Cortex of kidney (tissue), 1 donor: Measurements from ENCODE around the gene XRCC1.
"Not testable (repeated sequence)": the region's sequence is repeated elsewhere in the genome, so short reads cannot be mapped to it uniquely, and the experiment has no call there.

ENCODE experiments used
- DNase-seq: peaks from one replicate; lab custom pipeline; 2025; lab: John Stamatoyannopoulos, UW

The XRCC1 gene

DNA sequence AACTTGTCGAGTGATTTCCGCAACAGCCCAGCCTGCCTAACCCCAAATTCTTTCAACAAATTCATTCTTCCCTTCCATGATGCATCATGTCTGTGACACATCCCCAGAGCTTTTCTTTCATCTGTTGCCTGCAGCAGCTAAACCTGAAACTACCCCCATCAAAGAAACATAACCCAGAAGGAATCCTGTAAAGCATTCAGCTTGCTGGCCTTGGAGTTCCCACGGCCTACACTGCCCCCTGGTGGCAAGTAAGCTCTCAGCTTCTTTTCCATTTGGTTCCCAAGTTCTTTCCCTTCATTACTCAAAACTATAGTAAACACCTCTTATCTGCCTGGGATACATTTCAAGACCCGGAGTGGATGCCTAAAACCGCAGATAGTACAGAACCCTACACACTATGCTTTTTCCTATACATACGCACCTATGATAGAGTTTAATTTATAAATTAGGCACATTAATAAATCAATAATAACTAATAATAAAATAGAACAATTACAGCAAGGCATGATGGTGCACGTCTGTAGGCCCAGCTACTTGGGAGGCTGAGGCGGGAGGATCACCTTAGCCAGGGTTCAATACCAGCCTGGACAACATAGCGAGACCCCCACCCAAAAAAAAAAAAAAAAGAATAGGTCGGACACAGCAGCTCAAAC is 55.8 kb downstream of the XRCC1 start:
- DNase-seq, result no peak

DNA sequence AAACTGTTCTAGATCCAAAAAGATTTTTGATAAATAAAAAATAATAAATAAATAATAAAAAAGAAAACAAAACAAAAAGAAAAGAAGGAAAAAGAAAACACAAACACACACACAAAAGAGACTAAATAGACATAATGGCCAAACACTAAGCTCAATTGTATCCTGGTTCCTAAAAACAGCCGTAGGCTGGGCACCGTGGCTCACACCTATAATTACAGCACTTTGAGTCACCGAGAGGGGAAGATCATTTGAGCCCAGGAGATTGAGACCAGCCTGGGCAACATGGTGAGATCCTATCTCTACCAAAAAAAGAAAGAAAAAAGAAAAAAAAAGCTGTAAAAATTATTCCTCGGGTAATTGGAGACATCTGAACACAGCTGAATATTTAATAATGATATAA is 57.3 kb downstream of the XRCC1 start:
- no peak for DNase-seq

DNA sequence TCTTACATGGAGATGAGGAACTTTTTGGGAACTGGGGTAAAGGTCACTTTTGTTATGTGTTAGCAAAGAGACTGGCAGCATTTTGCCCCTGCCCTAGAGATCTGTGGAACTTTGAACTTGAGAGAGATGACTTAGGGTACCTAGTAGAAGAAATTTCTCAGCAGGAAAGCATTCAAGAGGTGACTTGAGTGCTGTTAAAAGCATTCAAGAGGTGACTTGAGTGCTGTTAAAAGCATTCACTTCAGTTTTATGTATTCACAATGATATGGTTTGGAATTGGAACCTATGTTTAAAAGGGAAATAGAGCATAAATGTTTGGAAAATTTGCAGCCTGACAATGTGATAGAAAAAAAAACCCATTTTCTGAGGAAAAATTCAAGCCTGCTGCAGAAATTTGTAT is 62.9 kb downstream of the XRCC1 start:
- not testable (repeated sequence) for DNase-seq

DNA sequence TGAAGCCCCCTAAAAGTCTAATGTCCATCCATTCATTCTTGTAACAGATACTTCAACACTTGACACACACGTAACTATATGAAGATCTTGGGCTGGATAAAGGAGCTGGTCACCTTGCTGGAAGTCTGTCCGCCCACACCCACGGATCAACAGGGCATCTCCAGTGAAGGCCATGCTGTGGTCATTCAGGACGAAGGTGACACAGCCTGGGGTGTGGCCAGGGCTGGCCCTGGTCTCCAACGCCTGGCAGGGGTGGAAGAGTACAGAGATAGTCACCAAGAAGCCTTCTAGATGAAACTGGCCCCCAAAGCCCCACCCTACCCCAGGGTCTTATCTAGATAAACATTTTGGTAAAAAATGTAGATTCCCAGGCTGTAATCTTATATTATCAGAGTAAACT is 64.0 kb downstream of the XRCC1 start:
- no peak for DNase-seq

DNA sequence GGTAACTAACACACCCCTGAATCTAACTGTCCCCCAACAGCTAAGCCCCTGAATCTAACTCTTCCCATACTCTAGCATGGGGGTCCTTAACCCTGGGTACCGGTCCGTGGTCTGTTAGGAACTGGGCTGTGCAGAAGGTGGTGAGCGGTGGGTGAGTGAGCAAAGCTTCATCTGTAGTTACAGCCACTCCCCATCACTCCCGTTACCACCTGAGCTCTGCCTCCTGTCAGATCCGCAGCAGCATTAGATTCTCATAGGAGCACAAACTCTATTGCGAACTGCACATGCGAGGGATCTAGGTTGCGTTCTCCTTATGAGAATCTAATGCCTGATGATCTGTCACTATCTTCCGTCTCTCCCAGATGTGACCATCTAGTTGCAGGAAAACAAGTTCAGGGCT is 64.6 kb downstream of the XRCC1 start:
- no peak for DNase-seq

DNA sequence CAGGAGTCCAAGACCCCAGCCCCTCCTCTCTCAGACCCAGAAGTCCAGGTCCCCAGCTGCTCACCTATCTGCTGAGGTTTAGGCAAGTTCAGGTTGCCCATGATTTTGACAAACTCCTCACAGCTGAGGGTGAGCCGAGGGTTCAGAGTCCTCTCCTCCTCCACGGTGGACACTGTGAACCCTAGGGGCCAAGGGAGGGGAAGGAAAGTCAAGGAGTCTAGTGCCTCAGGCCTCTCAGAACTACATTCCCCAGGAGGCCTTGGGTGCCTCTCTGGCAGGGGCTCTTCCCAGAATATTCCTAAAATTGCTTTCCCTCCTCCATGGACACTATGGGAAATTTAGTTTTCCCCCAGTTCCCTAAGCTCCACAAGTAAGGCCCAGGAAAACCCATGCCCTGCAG is 67.4 kb downstream of the XRCC1 start:
- no peak for DNase-seq

DNA sequence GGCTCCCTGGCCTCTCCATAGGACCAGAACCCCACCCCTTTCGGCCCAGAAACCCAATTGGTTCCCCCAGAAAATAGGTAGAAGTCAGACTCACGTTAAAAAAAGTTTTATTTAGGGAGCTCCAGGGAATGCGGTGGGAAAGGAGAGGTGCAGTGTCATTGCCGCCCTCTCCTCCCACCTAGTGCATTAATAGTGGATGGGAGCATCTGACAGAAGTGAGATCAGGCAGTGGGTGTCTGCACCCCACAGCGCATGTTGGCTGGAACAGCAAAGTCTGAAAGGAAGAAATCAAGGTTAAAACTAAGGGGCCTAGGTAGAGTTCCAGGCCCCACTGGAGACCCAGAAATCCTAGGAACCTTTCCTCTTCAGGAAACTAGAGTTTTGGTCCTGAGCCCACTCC is 68.7 kb downstream of the XRCC1 start:
- DNase-seq, result no peak

DNA sequence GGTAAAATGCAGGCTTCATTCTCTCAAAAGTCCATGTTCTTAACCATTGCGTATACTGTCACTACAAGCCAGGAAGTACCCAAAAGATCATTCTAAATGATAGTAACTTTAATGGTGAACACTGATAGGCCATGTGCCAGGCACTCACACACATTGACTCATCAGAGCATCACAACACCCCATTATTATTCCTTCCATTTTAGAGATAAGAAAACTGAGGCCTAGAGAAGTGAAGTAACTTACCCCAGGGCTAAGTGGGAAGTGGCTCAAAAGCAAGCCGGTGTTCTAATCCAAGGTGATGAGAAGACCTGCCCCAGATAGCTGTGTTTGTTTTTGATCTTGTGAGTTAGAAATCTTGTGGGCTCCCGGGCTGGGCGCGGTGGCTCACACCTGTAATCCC is 69.4 kb downstream of the XRCC1 start:
- DNase-seq, result no peak

DNA sequence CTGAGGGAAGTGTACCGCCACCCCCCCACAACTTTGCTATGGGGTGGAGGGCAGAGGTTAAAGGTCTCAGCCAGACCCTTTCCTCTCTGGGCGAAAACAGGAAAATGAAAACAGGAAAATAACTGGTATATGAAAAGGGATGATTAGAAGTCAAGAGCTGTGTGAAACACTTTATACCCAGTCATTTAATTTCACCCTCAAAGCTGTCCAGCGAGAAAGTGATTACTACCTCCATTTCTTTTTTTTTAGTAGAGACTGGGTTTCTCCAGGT is 70.2 kb downstream of the XRCC1 start:
- DNase-seq, result no peak

DNA sequence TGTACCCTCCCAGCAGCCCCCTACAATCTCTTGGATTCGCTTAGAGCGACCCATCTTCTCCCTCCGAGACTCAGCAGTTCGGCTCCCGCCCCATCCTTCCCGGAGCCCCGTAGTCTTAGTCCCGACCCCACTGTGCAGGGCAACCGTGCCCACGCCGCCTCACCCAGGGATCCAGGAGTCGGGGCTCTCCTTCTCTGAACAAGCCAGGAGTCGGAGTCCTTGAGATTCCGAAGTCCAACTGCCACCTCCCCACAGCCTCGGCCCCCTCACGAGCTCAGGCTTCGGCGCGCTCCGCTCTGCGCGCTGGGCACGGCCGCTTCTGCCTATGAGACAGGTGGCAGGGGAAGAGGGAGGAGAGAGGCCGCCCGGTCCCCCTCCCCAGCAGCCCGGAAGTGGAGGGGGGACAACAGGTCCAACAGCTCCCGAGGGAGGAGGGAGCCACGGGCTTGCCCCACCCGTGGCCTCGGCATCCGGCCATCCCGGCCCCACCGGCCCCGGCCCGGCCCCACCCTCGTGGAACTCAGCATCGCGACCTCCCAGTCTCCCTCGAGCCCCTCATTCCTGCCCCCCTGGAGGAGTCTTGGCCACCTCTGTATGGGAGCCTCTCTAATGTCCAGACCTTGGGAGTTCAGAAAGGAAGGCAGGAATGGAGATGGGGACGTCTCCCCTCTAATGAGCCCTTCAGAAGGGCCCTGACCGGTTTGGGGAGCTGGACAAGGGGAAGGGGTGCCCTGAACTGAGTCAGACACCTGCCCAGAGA is 70.7 kb downstream of the XRCC1 start, which contains the start of gene PHLDB3:
TSS of gene PHLDB3 (minus strand) at position 321 of the 760 bp plus-strand sequence. CDS start 628 bp downstream, outside the sequence.
- DNase-seq, result no peak

DNA sequence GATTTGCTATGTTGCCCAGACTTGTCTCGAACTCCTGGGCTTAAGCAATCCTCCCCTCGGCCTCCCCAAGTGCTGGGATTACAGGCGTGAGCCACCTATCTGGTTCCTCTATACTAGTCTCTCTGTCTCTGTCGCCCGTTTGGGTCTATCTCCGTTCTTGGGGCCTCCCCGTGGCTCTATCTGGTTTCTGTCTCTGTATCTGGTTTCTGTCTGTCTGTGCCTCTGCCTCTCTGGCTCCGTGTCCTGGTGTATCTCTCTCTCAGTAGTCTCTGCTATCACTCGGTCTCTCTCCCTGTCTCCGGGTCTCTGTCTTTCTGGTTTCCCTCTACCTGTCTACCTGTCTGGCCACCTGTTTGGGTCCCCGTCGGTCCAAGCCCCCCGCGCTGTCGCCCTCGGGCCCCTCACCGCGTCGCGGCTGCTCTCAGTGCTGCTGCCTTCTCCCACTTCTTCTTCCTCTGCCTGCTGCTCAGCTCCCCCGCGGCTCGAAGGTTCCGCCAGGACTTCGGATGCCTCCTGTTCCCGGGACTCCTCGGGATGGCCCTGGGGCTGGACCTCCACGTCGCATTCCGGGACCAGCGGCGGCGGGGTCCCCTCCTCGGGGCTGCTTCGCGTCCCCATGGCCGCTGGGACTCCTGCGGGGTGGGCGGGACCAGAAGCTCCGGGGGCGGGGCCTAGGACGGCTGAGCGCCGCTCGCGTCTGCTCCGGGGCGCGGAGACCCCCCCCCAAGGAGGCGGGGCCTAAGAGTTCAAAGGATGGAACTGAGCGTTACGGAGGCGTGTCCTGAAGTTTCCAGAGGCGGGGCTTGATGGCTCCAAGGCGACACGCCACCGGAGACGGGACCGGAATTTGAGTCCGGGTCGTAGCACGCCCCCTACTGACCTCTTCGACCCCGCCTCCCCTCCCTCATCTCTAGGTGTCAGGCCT is 71.6 kb downstream of the XRCC1 start:
- no peak for DNase-seq

DNA sequence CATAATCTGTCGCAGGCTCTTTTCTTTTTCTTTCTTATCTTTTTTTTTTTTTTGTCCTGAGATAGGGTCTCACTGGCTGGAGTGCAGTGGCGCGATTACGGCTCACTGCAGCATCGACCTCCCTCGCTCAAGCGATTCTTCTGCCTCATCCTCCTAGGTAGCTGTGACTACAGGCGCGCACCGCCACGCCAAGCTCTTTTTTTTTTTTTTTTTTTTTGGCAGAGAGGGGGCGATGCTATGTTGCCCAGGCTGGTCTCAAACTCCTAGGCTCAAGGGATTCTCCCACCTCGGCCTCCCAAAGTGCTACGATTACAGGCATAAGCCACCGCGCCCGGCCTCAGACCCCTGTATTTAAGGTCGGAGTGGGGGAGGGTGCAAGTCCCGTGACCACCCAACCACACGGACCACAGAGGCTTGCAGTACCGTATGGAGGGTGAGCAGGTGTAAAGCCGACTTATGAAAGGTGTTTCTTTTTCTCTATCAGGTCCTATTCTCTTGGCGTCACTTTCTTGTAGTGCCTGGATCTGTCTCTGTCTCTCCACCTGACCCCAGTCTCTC is 72.8 kb downstream of the XRCC1 start:
- no peak for DNase-seq

DNA sequence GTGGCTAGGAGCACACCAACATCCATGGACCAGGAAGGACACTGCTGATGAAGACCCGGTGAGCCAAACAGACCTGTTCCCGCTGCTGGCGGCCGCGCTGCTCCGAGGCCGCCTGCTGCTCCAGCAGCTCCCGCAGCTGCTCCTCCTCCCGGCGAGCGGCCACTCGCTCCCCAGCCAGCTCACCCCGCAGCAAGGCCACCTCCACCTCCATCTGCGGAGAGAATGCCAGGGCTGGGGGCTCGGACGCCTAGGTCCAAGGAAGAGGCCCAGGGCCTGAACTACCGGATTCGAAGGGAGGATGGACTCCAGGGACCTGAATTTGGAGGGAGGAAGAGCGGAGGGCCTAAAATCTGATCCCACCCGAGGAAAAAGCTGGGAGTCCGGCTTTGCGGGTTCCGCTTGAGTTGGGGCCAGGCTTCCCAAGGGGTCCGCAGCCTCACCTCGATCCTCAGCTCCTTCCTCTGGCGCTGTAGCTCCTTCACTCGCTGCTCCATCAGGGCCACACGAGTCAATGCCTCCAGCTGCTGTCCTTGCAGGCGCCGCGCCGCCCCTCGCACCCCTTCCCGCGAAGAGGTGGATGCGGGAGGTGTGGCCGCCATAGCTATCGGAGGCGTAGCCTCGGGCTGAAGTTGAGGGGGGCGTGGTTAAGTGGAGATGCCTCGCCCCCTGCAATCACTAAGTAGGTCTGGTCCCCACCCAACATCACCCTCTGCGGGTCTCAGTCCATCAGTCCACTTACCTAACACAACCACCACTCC is 73.5 kb downstream of the XRCC1 start:
- no peak for DNase-seq

DNA sequence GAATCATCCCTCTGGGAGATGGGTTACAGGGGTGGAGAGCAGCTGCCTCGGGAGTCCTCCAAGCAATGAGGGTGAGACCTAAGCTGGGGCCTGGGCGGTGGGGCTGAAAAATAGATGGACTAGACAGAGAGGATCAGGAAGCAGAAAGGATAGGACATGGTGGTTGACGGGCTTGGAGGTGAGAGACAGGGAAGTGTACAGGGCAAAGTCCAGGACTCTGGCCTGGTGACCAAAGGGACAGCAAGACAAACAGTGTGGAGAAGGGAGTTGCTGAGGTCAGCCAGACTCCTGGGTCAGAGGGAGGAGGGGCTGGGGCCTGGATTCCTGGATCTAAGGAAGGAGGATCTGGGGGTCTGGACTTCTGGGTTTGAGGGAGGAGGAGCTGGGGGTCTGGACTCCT is 76.3 kb downstream of the XRCC1 start:
- DNase-seq, result no peak

DNA sequence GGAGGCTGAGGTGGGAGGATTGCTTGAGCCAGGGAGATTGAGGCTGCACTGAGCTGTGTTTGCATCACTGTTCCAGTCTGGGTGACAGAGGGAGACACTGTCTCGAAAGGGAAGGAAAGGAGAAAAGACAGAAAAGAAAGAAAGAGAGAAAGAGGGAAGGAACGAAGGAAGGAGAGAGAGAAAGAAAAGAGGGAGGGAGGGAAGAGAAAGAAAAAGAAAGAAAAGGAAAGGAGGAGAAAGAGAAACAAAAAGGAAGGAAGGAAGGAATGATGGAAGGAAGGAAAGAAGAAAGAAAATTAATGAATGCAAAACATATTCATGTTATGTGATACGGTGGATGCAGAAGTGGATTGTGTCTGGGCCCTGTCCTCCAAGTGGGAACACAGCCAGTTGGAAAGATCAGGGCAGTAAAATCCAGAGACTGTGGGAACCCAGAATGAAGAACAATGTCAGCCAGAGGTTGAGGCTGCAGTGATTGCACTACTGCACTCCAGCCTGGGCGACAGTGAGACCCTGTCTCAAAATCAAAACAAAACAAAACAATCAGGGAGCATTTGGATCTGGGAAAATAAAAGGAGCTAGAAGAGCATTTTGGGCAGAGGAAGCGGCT is 77.0 kb downstream of the XRCC1 start:
- no peak for DNase-seq

DNA sequence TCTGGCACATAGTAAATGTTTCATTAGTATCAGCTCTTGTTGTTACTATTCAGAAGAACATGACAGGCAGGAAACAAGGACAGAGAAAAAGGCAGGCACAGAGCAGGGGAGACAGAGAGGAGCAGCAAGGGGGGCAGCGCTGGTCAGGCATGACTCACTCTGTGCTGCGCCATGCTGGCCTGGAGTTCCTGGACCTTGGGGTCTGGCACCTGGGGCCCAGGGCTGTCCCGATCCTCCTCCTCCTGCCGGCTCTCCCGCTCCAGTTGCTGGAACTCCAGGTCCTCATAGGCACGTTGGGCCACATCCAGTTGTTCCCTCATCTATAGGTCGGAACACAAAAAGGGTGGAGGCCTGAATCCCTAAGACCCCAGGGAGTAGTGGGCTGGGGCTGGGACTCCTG is 78.4 kb downstream of the XRCC1 start:
- no peak for DNase-seq

DNA sequence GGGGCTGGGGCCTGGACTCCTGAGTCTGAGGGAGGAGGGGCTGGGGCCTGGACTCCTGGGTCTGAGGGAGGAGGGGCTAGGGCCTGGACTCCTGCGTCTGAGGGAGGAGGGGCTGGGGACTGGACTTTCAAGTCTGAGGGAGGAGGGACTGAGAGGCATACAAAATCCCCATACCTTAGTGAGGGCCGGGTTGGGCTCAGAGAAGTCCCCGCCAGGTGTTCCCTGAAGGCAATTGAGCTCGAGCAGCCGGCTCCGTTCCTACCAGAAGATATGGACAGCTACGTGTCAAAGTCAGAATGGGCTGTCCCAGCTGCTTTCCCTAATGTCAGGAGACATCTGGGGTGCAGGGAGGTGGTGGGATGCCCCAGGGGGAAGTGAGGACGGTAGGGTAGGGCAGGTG is 80.2 kb downstream of the XRCC1 start:
- no peak for DNase-seq
